ENCODE measurements around the gene MEIS1.
"Not testable (repeated sequence)": the region's sequence is repeated elsewhere in the genome, so short reads cannot be mapped to it uniquely, and the experiment has no call there.

MEIS1 gene

GRCh38 chr2:66434679-66435548, at the start of gene MEIS1:
Gene MEIS1, plus strand, starts transcription at chr2:66435125. Its CDS starts 732 bp downstream, at chr2:66435857.
- DNase-seq, result no peak

- DNase-seq, result no peak
These were observed 47.7 kb upstream of the MEIS1 start for GRCh38 chr2:66387016-66387753.

- DNase-seq, result no peak
These were observed 45.2 kb upstream of the MEIS1 start for GRCh38 chr2:66389651-66390131.

DNA sequence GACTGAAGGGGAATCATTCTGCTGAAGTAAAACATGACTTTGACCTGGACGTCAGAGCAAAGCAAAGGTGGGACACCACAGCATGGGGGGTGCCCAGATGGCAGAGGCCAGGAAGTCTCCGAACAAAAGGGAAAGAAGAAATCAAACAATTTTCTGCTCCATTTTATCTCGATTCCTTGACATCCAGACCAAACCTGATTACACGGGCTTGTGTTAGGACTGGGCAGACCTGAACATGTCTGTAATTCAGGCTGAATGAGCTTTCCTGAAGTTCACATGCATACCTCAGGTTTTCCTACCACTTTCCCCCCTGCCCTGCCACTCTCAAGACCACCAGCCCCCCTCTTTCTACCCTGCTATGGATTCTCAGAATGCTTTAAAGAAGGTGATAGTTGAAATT, 44.8 kb upstream of the MEIS1 start:
- no peak for DNase-seq

DNA sequence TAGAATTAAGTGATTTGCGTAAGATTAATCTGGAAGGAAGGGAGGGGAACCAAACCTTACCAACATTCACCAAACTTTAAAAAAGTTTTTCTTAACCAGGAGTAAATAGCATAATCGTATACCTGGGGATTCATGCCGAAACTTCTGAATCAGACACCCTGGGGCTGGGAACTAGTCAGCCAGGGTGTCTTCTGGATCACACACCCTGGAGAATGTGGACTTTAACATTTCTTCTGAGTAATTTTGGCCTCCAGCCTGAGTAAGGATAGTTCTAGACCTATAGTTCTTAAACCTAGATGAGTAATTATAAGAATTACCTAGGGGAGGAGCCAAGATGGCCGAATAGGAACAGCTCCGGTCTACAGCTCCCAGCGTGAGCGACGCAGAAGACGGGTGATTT, 44.1 kb upstream of the MEIS1 start:
- no peak for DNase-seq

GRCh38 chr2:66391240-66391639, 43.7 kb upstream of the MEIS1 start:
- not testable (repeated sequence) for DNase-seq

DNA sequence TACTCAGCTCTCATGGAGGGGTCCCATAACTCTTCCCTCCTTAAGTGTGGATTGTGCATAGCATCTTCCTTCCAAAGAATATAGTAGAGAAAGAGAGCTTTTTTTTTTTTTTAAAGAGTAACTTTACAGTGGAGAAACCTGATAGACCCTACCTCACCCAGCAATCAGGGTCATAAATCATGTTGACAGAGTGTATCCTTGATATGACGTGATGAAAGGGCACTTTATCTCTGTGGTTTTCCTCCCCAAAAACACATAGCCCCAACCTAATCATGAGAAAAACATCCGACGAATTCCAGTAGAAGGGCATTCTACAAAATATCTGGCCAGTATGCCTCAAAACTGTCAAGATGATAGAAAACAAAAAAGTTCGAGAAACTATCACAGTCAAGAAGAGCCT, 29.5 kb upstream of the MEIS1 start:
- no peak for DNase-seq

- DNase-seq, result no peak
These were observed 26.0 kb upstream of the MEIS1 start for GRCh38 chr2:66408905-66409304.

GRCh38 chr2:66412874-66413273, 22.1 kb upstream of the MEIS1 start:
- DNase-seq, result no peak

- DNase-seq, result no peak
These were observed 20.0 kb upstream of the MEIS1 start for GRCh38 chr2:66414896-66415295.

DNA sequence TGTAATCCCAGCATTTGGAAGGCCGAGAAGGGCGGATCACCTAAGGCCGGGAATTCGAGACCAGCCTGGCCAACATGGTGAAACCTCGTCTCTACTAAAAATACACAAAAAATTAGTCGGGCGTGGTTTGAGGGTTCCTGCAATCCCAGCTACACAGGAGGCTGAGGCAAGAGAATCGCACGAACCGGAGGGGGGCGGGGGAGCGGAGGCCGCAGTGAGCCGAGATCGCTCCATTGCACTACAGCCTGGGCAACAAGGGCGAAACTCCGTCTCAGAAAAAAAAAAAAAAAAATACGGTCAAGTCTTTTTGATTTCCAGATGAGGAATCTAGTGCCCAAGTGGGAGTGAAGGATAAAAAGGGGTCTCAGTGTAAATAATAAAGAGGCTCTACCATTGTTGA, 16.5 kb upstream of the MEIS1 start:
- DNase-seq, result no peak

- no peak for DNase-seq
These were observed 13.3 kb upstream of the MEIS1 start for GRCh38 chr2:66421612-66422011.

DNA sequence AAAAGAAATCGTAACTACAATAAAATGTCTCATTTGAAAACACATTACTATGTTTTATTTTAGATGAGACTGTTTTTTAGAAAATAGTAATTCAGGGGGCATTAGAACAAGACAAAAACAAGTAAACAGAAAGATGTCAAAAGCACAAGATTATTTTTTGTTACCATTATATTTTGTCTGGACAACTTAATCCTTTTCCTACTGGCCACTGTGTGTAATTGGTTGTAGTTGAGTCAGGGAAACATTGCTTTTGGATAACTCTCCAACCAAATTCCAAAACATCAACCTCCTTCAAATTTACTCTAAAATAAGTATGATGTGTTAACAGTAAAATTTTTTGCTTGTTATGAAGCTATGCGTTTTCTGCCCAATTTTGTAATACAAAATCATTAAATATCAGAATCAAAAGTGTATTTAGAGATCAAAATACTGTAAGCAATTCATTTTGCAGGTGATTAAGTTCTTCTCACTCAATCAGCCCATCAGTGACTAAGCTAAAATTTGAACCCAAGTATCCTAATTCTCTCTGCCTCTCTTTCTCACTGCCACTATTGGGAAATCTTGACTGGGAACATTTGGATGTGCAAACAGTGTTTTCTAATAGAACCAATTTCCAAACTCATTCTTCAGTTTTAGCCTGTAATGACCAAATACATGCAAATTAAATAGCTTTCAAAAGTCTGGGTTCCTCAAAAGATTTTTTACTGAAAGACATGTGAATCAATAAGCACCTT, 11.4 kb upstream of the MEIS1 start:
- no peak for DNase-seq

GRCh38 chr2:66426244-66427111, 8.4 kb upstream of the MEIS1 start:
- no peak for DNase-seq

- DNase-seq, result no peak
These were observed 7.6 kb upstream of the MEIS1 start for GRCh38 chr2:66427300-66427699.

- no peak for DNase-seq
These were observed 5.8 kb upstream of the MEIS1 start for GRCh38 chr2:66428986-66429612.

- no peak for DNase-seq
These were observed 5.0 kb upstream of the MEIS1 start for GRCh38 chr2:66429693-66430504.

GRCh38 chr2:66430505-66431273, 4.2 kb upstream of the MEIS1 start:
- DNase-seq, result no peak

DNA sequence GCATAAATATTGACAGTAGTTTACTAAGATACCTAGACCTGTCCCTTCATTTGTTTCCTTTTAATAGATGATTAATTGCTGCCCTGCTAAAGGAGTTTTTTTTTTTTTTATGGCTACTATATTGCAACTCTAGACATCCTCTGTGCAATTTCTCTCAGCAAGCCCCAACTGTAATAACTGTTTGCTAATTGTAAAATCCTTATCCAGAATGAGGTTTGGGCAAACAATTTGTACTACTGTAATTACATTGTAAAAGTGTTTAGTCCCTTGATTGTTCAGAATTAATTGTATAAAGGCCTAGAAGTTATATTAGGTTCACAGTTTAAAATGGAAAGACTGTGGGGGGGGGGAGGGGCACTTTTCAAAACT, 3.7 kb upstream of the MEIS1 start:
- DNase-seq, result no peak
